ENCODE data around the gene CCL1.

The CCL1 gene

DNA sequence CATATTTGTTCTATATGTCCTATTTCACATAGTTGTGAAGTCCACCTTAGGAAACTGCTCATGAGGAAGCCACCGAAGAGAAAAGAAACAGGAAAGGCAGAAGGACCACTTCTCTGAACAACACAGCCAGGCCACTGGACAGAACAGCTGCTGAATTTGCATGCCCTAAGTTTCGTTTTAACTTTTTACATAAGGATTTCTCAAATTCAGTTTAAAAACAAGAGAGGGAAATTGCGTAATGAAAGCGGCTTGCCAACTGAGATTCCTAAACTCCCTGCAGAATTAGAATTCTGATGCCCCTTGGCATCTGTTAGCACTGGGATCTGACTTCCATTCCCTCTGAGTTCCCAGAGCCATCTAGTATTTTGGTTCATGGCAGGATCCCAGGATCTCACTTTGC is 48.8 kb downstream of the CCL1 start:
- TF ChIP-seq TAF1 (IDR thresholded peaks at IDR 0.05; ENCODE audit: borderline replicate concordance, low read depth, low read length) (no peak), POLR2A (IDR thresholded peaks at IDR 0.05; ENCODE audit: low read depth, low read length) (no peak), POLR2AphosphoS5 (IDR thresholded peaks at IDR 0.05; ENCODE audit: low read depth, low read length) (no peak)
- no peak for DNase-seq (ENCODE audit: insufficient read length)
- no peak for FAIRE-seq

DNA sequence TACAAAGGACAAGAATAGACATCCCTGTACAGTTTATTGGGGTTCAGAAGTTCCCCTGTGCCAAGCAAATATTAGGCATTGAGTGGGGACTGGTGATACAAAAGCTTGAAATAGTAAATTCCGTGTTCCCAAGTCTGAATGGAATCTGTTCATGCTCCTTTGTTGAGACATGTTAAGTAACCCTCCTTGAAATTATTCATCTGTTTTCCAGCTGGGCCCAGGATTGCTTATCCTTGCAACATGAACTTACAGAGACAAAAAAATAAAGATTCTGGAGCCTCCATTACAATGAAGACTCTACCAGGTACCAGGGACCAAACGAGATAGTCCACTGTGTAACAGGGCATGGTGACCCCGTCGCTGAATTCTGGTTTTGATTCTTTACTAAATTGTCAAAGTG is 49.9 kb downstream of the CCL1 start:
- TF ChIP-seq TAF1 (IDR thresholded peaks at IDR 0.05; ENCODE audit: borderline replicate concordance, low read depth, low read length) (no peak), POLR2A (IDR thresholded peaks at IDR 0.05; ENCODE audit: low read depth, low read length) (no peak), POLR2AphosphoS5 (IDR thresholded peaks at IDR 0.05; ENCODE audit: low read depth, low read length) (no peak)
- no peak for FAIRE-seq
- DNase-seq (ENCODE audit: insufficient read length) = no peak

DNA sequence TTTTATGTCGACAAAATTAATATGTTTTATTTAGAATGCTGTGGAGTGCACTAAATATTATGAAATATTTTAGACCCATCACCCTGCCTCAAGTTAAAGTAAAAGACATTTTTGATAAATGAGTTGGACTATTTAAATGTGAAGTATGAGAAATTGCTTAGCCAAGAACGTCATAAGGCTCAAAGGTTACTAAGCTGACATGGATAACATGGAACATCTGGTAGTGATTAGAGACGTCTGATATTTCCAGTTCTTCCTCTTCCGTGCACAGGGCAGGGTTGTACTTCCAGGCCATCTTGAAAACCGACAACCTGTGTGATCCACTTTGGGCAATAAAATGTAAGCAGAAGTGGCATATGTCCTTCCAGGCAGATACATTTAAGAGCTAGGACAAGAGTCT is 51.0 kb downstream of the CCL1 start:
- no peak for TF ChIP-seq POLR2A (IDR thresholded peaks at IDR 0.05; ENCODE audit: low read depth, low read length)
- TF ChIP-seq TAF1 (IDR thresholded peaks at IDR 0.05; ENCODE audit: borderline replicate concordance, low read depth, low read length) = no peak
- no peak for TF ChIP-seq POLR2AphosphoS5 (IDR thresholded peaks at IDR 0.05; ENCODE audit: low read depth, low read length)
- no peak for DNase-seq (ENCODE audit: insufficient read length)
- FAIRE-seq = no peak

DNA sequence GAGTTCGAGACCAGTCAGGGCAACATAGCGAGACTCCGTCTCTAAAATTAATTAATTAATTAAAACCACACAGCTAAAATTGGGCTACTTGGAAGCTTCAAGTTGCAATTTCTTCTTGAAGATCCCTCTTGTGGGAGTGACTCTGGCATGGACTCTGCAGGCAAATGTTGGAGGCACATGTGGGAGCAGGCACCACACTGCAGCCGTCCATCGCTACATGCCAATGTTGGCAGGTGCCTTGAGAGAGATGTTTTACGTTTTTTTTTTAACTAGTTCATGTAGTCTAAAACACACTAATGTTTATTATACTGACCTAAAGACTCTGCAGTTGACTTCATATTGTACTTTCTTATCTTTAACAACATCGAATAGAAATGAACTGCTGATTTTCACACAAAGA is 51.7 kb downstream of the CCL1 start:
- DNase-seq (ENCODE audit: insufficient read length) (no peak), FAIRE-seq (no peak)
- TF ChIP-seq TAF1 (IDR thresholded peaks at IDR 0.05; ENCODE audit: borderline replicate concordance, low read depth, low read length) (no peak), POLR2A (IDR thresholded peaks at IDR 0.05; ENCODE audit: low read depth, low read length) (no peak), POLR2AphosphoS5 (IDR thresholded peaks at IDR 0.05; ENCODE audit: low read depth, low read length) (no peak)

All from GM12892 (cell line).